Astrocyte (in vitro differentiated cells and primary cell): ENCODE results near the gene VGLL4.

Source experiments
- EZH2 ChIP-seq: IDR thresholded peaks from 2 replicates; pipeline ENCODE4 v1.6.1; 2012; ENCODE audit warnings: mild to moderate bottlenecking, low read length, inconsistent platforms; ENCODE audit not compliant: insufficient read depth
- TF ChIP-seq, protein P1 (sequence below): IDR thresholded peaks from 2 replicates; pipeline ENCODE4 v1.5.1; 2011; ENCODE audit warnings: low read depth, mild to moderate bottlenecking, inconsistent platforms, low read length, moderate library complexity; ENCODE audit not compliant: insufficient read depth

DNA sequence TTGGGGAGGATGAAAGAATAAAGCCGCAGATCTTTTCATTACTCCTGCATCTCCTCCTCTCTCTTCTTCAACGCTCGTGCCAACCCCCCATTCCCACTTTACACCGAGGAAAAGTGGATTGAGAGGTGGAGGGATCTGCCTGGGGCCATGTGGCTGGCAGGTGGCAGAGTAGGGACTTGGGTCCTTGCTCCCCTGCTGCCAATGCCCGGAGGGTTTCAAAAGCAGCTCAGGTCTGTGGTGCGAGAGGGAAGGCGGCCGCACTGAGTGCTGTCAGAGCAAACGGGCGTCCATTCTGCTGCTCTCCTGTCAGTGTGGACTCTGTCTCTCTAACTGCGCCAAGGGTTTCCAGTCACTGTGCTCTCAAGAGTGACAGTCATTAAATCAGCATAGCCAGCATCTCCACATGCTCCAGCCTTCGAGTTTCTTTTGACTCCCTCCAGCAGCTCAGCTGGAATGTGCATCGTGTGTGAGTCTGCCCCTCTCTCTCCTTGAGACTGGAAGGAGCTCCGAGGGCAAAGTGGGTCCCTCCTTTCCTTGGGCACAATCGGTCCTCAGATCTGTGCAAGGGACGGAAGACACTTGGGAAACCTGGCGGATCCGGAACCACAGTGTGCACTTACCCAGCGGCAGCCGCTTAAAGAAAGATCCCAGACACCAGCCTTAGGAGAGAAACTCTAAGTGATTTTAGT is 68.6 kb downstream of the VGLL4 start:
- TF ChIP-seq, protein P1, sequence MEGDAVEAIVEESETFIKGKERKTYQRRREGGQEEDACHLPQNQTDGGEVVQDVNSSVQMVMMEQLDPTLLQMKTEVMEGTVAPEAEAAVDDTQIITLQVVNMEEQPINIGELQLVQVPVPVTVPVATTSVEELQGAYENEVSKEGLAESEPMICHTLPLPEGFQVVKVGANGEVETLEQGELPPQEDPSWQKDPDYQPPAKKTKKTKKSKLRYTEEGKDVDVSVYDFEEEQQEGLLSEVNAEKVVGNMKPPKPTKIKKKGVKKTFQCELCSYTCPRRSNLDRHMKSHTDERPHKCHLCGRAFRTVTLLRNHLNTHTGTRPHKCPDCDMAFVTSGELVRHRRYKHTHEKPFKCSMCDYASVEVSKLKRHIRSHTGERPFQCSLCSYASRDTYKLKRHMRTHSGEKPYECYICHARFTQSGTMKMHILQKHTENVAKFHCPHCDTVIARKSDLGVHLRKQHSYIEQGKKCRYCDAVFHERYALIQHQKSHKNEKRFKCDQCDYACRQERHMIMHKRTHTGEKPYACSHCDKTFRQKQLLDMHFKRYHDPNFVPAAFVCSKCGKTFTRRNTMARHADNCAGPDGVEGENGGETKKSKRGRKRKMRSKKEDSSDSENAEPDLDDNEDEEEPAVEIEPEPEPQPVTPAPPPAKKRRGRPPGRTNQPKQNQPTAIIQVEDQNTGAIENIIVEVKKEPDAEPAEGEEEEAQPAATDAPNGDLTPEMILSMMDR: no peak
- no peak for TF ChIP-seq EZH2
